ENCODE results near the gene DET1.
"Not testable (repeated sequence)": the region's sequence is repeated elsewhere in the genome, so short reads cannot be mapped to it uniquely, and the experiment has no call there.

The DET1 gene

DNA sequence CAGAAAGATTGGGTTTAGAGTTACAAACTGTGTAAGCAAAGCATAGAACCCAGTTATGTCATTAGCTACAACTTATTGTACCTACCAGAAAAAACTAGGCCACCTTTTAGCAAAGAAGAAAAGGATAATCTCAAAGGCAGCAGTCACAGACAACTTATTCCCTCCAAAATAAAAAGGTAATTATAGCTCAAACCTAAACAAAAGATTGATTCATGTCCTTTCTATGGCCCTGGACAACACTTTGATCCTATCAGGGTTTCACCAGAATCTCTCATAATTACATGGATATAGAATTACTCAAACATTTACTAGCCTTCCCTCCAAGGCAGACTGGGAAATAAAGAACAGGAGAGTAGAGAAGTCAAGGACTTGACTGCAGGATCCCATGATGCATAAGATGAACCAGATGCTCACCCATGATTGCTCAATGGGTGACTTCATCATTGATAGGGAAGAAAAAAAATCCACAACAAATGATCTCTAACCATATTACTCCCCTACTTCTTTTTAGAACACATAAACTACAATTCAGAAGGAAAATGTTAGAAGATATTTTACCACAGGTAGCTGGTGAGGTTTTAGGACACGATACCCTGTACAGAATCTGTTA, 17.4 kb downstream of the DET1 start:
- no peaks in the 10 kb centered on the region for H3K9me3 Mint-ChIP-seq
- H3K36me3 Mint-ChIP-seq = peaks cover 52% of the 10 kb centered on the region
- H3K27me3 Mint-ChIP-seq = no peaks in the 10 kb centered on the region
- no peak overlapping the region for H3K4me3 Mint-ChIP-seq
- DNase-seq (ENCODE audit: low spot score in 2 of 2) (no peak), ATAC-seq (ENCODE audit: low read depth) (no peak)
- H3K4me1 Mint-ChIP-seq = no peaks in the 10 kb centered on the region
- H3K27ac Mint-ChIP-seq = no peak overlapping the region

DNA sequence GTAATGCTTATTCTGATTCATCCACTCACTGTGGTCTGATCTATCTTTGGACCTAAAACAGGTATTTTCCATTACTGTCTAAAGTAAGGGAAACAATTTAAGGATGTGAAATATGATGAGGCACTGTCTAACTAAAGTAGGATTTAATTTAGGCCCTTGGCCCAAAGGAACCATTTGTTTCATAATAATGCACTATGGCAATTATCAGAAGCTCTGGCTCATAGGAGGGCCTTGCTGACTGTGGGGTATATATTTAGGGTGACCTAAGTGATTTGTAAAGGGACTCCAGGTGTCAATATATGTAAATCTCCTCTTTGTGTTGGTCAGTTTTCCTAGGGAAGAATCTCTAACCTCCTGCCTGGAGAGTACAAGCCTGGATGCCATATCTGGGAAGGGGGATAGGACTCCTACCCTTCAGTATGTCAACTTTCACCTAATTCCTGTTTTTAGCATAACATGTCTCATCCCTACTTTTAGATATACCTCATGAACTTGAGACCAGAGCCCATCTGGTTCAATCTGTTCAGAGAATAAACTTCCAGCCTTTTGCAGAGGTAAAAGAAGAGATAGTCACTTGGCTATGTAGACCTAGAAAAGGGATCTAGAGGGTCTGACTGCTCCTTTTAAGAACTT, 20.1 kb downstream of the DET1 start:
- Mint-ChIP-seq H3K27ac (no peak overlapping the region), H3K4me1 (no peaks in the 10 kb centered on the region), H3K36me3 (peaks cover 49% of the 10 kb centered on the region), H3K9me3 (no peaks in the 10 kb centered on the region), H3K27me3 (no peaks in the 10 kb centered on the region), H3K4me3 (no peak overlapping the region)
- DNase-seq (ENCODE audit: low spot score in 2 of 2) (no peak), ATAC-seq (ENCODE audit: low read depth) (no peak)

DNA sequence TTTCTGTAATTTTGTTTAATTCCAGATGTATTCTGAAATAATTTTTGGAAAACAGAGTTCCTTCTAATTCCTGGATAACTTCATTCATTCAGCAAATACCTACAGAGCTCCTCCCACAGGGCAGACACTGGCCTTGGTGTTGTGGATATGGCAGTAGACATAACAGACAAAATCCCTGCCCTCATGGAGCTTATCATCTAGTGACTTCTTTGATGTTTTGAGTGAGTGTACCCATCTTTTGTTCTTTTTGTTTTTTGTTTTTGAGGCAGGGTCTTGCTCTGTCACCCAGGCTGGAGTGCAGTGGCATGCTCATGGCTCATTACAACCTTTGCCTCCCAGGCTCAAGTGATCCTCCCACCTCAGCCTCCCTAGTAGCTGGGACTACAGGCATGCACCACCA, 21.1 kb downstream of the DET1 start:
- no peak for ATAC-seq (ENCODE audit: low read depth)
- Mint-ChIP-seq H3K4me1 (no peaks in the 10 kb centered on the region), H3K36me3 (peaks cover 40% of the 10 kb centered on the region), H3K27me3 (no peaks in the 10 kb centered on the region), H3K4me3 (no peak overlapping the region), H3K9me3 (no peaks in the 10 kb centered on the region), H3K27ac (no peak overlapping the region)
- no peak for DNase-seq (ENCODE audit: low spot score in 2 of 2)

DNA sequence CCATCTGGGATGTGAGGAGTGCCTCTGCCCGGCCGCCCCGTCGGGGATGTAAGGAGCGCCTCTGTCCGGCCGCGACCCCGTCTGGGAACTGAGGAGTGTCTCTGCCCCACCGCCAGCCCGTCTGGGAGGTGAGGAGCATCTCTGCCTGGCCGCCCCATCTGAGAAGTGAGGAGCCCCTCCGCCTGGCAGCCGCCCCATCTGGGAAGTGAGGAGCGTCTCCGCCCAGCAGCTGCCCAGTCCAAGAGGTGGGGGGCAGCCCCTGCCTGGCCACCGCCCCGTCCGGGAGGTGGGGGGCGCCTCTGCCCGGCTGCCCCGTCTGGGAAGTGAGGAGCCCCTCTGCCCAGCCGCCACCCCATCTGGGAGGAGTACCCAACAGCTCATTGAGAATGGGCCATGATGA, 22.4 kb downstream of the DET1 start:
- not testable (repeated sequence) for H3K4me3 Mint-ChIP-seq; H3K27ac Mint-ChIP-seq; DNase-seq (ENCODE audit: low spot score in 2 of 2); H3K4me1 Mint-ChIP-seq; H3K9me3 Mint-ChIP-seq; ATAC-seq (ENCODE audit: low read depth); H3K27me3 Mint-ChIP-seq
- H3K36me3 Mint-ChIP-seq = peaks cover 29% of the 10 kb centered on the region

DNA sequence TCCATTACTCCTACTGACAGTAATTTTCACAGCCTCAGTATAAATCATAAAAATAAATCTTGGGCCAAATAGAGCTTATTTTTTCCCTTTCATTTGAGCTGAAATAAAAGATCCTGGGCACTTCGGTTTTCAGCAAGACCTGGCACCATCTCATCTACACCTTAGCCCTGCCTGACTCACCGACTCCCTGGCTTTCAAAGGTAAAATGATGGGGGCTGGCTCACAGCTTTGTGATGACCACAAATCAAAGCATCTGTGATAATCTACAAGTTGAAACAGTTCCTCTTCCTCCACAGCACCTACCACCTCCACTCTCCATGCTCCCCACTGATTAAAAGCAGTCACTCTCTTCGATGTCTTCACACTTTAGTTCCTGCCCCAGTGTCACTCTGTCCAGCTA, 27.6 kb downstream of the DET1 start:
- Mint-ChIP-seq H3K9me3 (no peaks in the 10 kb centered on the region), H3K4me1 (no peaks in the 10 kb centered on the region), H3K36me3 (peaks cover 11% of the 10 kb centered on the region), H3K27ac (no peak overlapping the region), H3K27me3 (no peaks in the 10 kb centered on the region), H3K4me3 (no peak overlapping the region)
- DNase-seq (ENCODE audit: low spot score in 2 of 2) = no peak
- ATAC-seq (ENCODE audit: low read depth) = no peak

DNA sequence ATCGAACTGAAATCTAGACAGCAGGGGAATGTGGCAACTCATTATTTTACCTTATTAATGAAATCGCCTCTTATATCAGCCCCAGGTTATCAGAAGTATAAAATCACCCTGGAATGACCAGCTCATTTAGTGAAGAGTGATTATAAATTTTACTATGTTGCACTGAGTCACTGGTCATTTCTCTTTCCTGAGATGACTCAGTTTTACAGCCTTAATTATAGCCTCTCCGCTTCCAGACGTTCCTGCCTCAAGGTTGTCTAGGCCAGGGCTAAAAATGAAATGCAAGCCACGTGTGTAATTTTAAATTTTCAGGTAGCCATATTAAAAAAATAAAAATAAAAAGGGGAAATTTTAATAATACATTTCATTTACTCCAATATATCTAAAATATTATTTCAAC, 33.3 kb downstream of the DET1 start:
- Mint-ChIP-seq H3K4me3 (no peak overlapping the region), H3K36me3 (peaks cover 40% of the 10 kb centered on the region), H3K27ac (no peak overlapping the region), H3K4me1 (no peaks in the 10 kb centered on the region), H3K27me3 (no peaks in the 10 kb centered on the region), H3K9me3 (no peaks in the 10 kb centered on the region)
- no peak for ATAC-seq (ENCODE audit: low read depth)
- no peak for DNase-seq (ENCODE audit: low spot score in 2 of 2)

DNA sequence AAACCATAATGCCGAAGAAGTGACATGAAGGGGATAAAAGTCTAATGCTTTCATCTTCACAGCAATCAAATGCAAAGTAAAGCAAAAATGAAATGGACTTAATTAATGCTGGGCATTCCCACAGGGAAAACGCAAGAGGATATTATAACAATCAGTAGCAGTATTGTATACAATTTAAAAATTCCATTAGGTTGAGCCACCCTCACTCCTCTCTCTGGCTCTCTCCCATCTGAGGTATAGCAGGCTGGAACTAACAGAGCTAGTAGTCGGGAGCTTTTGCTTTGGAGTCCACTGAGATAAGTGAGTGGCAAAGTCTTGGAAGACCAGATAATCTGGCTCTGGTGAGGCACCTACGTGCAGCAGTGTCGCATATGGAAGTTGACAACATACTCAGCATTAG, 33.9 kb downstream of the DET1 start:
- Mint-ChIP-seq H3K27me3 (no peaks in the 10 kb centered on the region), H3K4me1 (no peaks in the 10 kb centered on the region), H3K27ac (no peak overlapping the region), H3K4me3 (no peak overlapping the region), H3K9me3 (no peaks in the 10 kb centered on the region), H3K36me3 (peaks cover 40% of the 10 kb centered on the region)
- no peak for DNase-seq (ENCODE audit: low spot score in 2 of 2)
- no peak for ATAC-seq (ENCODE audit: low read depth)

DNA sequence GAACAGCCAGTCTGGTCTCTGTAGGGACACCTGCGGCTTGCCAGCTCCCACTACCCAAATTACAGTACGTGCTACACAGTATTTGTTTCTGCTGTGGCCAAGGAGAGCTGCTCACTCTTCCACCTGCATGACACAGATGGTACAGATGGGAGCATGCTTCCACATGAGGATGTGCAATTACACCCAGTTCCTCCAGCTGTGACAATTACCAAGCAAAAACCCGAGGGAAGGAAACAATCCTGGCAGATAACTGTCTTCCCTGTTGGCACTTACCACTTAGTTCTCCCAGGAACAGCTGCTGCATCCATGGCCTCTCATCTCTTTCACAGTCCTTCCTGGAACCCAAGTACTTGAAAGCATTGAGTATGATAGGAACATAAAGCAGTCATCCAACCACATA, 34.4 kb downstream of the DET1 start:
- no peak overlapping the region for H3K27ac Mint-ChIP-seq
- no peaks in the 10 kb centered on the region for H3K27me3 Mint-ChIP-seq
- no peaks in the 10 kb centered on the region for H3K9me3 Mint-ChIP-seq
- no peak for ATAC-seq (ENCODE audit: low read depth)
- no peak overlapping the region for H3K4me3 Mint-ChIP-seq
- H3K4me1 Mint-ChIP-seq = no peaks in the 10 kb centered on the region
- H3K36me3 Mint-ChIP-seq = peaks cover 43% of the 10 kb centered on the region
- DNase-seq (ENCODE audit: low spot score in 2 of 2) = no peak

DNA sequence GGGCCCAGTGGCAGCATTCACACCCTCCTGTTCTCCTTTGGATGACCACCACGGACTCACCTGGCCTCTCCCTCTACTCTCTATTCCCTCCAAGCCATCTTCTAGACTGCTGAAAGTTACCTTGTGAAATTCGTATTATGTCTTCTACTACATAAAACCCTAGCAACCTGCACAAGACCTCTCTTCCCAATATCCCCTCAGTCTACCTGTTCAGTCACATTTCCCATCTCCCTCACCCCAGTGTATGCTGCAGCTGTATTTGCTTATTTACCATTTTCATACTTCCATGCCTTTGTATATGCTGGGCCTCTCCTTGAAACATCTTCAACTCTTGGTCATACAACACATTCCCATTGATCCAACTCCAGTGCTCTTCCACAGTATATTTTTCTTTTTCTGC, 35.3 kb downstream of the DET1 start:
- DNase-seq (ENCODE audit: low spot score in 2 of 2) = no peak
- Mint-ChIP-seq H3K4me3 (no peak overlapping the region), H3K27me3 (no peaks in the 10 kb centered on the region), H3K4me1 (no peaks in the 10 kb centered on the region), H3K27ac (no peak overlapping the region), H3K36me3 (peaks cover 43% of the 10 kb centered on the region), H3K9me3 (no peaks in the 10 kb centered on the region)
- no peak for ATAC-seq (ENCODE audit: low read depth)

DNA sequence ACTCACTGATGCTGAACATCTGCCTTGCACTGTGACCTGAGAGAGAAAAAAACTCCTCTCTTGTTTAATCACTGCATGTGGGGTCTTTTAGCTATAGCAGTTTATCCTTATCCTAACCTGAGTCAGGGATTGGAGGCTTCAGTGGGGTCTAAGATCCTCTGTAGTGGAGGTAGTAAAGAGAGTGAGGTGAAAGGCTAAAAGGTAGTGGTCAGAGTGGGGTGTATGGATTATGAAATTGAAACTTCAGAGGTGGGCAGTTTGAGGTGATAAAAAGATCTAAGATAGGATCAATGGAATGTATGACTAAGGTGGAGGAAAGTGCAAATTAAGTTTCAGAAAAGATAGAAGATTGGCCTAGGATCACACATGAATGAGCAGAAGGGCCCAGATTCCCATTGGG, 36.5 kb downstream of the DET1 start:
- DNase-seq (ENCODE audit: low spot score in 2 of 2) (no peak), ATAC-seq (ENCODE audit: low read depth) (no peak)
- Mint-ChIP-seq H3K9me3 (no peaks in the 10 kb centered on the region), H3K4me3 (no peak overlapping the region), H3K27ac (no peak overlapping the region), H3K36me3 (peaks cover 50% of the 10 kb centered on the region), H3K27me3 (no peaks in the 10 kb centered on the region), H3K4me1 (no peaks in the 10 kb centered on the region)

DNA sequence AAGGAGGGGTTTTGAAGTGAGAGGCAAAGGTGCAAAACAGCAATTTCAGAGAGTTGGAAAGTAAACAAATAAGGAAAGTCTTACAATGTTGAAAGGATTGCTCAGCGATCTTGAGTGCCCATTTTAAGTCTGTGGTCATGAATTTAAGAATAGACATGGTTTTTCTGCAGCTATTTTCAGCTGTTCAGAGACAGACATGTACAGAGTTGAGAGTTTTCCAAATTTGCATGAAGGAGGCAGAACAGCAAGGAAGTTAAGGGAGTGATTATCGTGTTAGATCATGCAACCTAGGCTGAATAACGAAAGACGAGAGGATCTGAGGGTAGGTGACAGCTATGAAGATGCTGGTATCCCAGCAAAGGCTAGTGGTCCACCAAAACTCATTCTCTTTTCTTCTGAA, 37.2 kb downstream of the DET1 start:
- Mint-ChIP-seq H3K27ac (no peak overlapping the region), H3K9me3 (no peaks in the 10 kb centered on the region), H3K4me3 (no peak overlapping the region), H3K4me1 (no peaks in the 10 kb centered on the region), H3K27me3 (no peaks in the 10 kb centered on the region), H3K36me3 (peaks cover 55% of the 10 kb centered on the region)
- ATAC-seq (ENCODE audit: low read depth) = no peak
- DNase-seq (ENCODE audit: low spot score in 2 of 2) = no peak

DNA sequence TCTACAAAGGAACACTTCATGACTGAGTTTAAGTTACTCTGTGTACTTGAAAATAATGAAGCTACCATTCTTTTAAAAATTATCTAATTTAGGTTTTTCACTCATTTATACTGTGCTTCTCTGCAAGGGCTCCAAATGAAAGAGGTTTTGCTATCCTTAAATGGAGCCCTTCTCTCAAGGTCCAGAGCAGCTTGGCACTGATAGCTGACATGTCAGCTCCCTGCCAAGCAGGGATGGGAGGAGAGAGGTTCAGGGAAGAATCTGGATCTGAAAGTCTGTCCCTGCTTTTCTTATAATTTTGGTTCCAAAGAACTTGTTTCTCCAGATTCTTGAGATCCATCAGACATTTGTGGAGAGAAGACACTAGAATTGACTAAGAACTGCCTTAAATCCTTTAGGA, 39.9 kb downstream of the DET1 start:
- DNase-seq (ENCODE audit: low spot score in 2 of 2) (no peak), ATAC-seq (ENCODE audit: low read depth) (no peak)
- Mint-ChIP-seq H3K9me3 (no peaks in the 10 kb centered on the region), H3K4me1 (no peaks in the 10 kb centered on the region), H3K36me3 (peaks cover 45% of the 10 kb centered on the region), H3K4me3 (no peak overlapping the region), H3K27me3 (no peaks in the 10 kb centered on the region), H3K27ac (no peak overlapping the region)

DNA sequence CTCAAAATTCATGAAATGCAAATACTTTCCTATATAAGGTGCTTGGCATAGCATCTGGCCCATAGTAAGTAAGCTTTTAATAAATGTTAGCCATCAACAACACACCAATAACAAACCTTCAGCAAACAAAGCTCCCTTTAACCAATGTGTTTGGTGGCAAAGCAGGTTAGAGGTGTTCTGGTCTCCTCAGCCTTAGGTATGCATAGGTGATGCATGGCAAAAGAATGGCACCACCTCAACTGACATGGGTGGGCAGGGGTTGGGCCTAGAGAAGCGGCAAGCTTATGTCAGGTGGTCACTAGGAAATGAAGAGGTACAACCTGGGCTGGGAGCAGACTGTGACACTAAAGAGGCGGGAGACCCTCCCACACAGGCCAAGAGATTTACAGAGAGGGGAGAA, 40.8 kb downstream of the DET1 start:
- H3K9me3 Mint-ChIP-seq = no peaks in the 10 kb centered on the region
- H3K27ac Mint-ChIP-seq = no peak overlapping the region
- H3K4me1 Mint-ChIP-seq = no peaks in the 10 kb centered on the region
- H3K4me3 Mint-ChIP-seq = no peak overlapping the region
- peaks cover 38% of the 10 kb centered on the region for H3K36me3 Mint-ChIP-seq
- DNase-seq (ENCODE audit: low spot score in 2 of 2) (no peak), ATAC-seq (ENCODE audit: low read depth) (no peak)
- no peaks in the 10 kb centered on the region for H3K27me3 Mint-ChIP-seq

DNA sequence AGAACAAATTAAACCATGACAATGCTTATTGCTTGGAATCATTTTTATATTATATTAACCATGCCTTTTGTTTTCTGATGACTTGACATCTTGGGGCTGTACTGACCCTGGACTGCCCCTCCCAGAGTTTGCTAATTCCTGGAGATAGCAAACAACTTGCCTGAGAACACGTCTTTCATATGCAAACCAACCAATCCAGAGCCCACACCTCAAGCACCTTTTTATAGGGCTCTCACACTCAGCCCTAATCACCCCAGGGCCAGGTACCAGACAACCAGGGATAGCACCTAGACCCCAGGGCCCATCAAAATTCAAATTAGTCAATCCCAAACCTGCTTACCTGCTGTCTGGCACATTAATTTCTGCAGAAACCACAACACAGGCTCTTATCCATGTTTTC, 42.0 kb downstream of the DET1 start:
- no peaks in the 10 kb centered on the region for H3K4me1 Mint-ChIP-seq
- no peak overlapping the region for H3K27ac Mint-ChIP-seq
- no peaks in the 10 kb centered on the region for H3K9me3 Mint-ChIP-seq
- ATAC-seq (ENCODE audit: low read depth) (no peak), DNase-seq (ENCODE audit: low spot score in 2 of 2) (no peak)
- peaks cover 30% of the 10 kb centered on the region for H3K36me3 Mint-ChIP-seq
- H3K27me3 Mint-ChIP-seq = no peaks in the 10 kb centered on the region
- H3K4me3 Mint-ChIP-seq = no peak overlapping the region

DNA sequence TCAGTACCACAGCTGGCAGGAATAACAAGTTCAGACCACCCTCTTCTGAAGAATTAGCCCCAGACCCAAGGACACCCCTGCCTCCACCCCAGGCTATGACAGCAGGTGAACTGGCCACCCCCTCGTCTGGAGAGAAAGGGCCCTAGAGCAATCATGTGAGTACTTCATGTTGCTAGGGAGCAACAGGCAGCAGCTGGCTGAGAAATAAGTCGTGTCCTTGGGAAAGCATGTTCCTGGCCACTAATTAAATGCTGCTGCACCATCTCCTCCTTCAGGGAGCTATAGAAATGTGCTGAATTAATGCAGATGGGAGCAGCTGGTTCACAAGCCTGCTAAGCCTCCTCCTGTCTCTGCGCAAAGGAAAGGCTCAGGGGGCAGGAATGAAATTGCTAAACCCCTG, 47.5 kb downstream of the DET1 start:
- ATAC-seq (ENCODE audit: low read depth) = no peak
- no peak overlapping the region for H3K4me3 Mint-ChIP-seq
- DNase-seq (ENCODE audit: low spot score in 2 of 2) = no peak
- H3K4me1 Mint-ChIP-seq = no peaks in the 10 kb centered on the region
- peaks cover 8% of the 10 kb centered on the region for H3K36me3 Mint-ChIP-seq
- H3K9me3 Mint-ChIP-seq = no peaks in the 10 kb centered on the region
- no peaks in the 10 kb centered on the region for H3K27me3 Mint-ChIP-seq
- no peak overlapping the region for H3K27ac Mint-ChIP-seq

Measured in memory B cell (primary cell).